Urothelium cell line (cell line): ENCODE data around the gene ADGRF4.
A peak's percentile ranks its signal among the peaks of the same experiment; 100 is the strongest.

Experiments
- DNase-seq: peaks from one replicate; pipeline ENCODE4 v3.0.0; 2011; ENCODE audit warnings: low spot score, mixed read lengths
- FAIRE-seq: peaks from 2 replicates; lab custom pipeline; 2011; peaks lifted over from hg19 to GRCh38; lab: Jason Lieb, UNC

The ADGRF4 gene

DNA sequence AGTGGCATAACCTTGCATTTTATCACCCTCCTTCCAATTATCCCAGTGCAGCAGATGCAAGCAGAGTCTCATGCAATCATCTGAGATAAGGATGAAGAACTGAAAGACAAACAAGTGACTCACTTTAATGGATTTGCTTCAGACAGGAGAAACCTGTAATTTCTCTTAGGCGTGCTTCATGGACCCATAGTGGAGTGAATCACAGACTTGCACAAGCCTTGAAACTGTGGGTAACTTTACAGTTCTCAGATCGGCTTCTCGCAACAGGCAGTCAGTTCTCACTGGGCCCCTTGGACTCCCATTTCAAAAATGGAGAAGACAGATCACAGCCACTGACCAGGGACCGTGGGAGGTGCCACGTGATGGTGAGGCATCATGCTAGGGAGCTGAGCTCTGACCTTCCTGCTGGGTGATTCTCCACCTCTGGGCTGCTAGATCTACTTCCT lies at the start of gene ADGRF4:
TSS of gene ADGRF4 (plus strand) at position 239 of the 446 bp plus-strand sequence. CDS start 8,666 bp downstream, outside the sequence.
- FAIRE-seq: no peak
- DNase-seq: peak; percentile 20

- no peak for DNase-seq
- FAIRE-seq: no peak
Measured at GRCh38 chr6:47650553-47651432, 47.6 kb upstream of the ADGRF4 start.

DNA sequence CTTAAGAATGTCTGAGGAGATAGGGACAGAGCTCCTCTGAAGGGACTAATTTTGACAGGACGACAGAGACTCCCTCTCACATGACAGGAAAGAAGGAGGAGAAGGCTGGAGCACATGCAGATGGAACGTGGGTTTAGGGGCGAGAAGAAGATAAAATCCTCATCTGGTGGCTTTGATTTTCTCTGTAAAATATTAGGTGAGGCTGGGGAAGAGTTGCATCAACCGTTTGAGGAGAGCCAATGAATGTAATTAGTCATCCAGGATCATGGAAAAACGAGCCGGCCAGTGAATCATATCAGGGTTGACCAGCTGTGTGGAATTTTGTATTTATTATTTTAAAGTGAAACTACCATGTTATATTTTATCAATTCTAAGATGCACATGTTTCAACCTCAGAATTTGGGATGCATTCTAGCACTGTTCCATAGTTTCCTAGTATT lies 46.9 kb upstream of the ADGRF4 start:
- DNase-seq (peak; percentile 44), FAIRE-seq (no peak)

GRCh38 chr6:47653706-47654105 lies 44.7 kb upstream of the ADGRF4 start:
- DNase-seq (no peak), FAIRE-seq (no peak)

GRCh38 chr6:47654255-47654654 lies 44.1 kb upstream of the ADGRF4 start:
- DNase-seq (no peak), FAIRE-seq (no peak)

- peak; percentile 75 for FAIRE-seq
- peak; percentile 82 for DNase-seq
Measured at GRCh38 chr6:47655719-47656595, 42.4 kb upstream of the ADGRF4 start.

- DNase-seq (no peak), FAIRE-seq (no peak)
Measured at GRCh38 chr6:47661960-47662359, 36.4 kb upstream of the ADGRF4 start.

DNA sequence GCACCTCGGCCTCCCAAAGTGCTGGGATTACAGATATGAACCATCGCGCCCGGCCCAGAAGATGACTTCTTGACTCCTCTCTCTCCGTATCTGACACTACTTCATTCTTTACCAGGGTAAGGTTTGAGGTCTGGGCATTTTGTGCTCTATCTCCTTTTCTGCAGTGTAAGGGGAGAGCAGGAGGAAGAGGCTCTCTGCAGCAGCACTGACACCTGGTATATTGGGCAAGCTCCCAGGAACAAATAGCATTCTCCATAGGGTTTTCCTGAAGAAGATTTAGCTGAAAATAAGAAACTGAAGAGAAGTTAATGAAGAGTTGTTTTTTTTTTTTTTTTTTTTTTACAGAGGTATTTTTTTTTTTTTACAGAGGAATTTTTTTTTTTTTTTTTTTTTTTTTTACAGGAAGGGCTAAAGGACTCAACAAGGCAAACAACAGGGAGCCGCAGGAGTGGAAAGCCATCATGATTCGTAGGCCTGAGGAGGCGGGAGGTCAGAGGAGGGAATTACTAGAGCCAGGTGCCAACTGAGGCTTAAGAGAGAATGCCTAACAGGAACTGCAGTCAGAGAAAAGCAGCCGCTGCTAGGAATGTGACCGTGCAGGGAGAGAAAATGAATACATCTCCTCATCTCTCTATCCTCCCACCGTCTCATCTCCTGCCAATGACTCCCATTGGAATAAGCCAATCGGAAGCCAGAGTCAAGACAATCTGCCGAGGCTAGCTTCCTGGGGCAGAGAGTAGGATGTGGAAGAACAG lies 34.7 kb upstream of the ADGRF4 start:
- FAIRE-seq (no peak), DNase-seq (no peak)

DNA sequence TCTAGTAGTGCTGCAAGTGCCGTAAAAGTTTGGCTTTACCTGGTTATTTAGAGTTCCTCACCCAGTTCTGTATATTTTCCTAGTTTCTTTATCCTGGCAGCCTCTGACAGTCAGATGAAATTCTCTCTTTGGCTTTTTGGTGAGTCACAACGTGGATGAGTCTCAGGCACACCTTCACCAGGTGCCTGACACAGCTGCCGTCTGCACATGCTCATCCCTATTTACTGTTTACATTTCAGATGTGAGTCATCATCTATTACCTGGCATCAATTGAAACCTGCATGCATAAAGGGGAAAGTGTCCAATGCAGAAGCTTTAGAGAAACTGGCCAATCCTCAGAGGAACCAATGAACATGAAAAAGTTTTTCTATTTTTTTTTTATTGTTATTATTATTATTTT lies 33.3 kb upstream of the ADGRF4 start:
- DNase-seq (peak; percentile 35), FAIRE-seq (no peak)

- DNase-seq: no peak
- no peak for FAIRE-seq
Measured at GRCh38 chr6:47669684-47670513, 28.5 kb upstream of the ADGRF4 start.

DNA sequence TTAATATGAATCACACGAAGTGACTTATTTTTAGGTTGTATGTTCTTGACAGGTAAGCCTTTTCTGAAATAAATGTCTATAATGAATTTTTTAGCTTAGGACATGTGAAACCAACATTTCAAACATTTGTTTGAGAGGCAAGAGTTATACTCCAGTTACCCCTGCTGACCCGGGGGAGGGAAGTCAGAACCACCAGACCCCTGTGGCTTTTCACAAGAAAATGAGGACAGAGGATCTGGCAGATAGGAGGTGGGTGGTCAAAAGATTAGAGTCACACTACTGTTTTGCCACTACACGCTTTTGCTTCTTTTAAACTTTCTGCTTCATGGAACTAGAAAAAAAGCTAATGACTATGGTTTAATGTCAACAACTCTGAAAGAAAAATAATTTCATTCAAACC lies 27.5 kb upstream of the ADGRF4 start:
- DNase-seq (no peak), FAIRE-seq (no peak)

GRCh38 chr6:47671777-47672176 lies 26.6 kb upstream of the ADGRF4 start:
- FAIRE-seq: no peak
- DNase-seq: no peak

DNA sequence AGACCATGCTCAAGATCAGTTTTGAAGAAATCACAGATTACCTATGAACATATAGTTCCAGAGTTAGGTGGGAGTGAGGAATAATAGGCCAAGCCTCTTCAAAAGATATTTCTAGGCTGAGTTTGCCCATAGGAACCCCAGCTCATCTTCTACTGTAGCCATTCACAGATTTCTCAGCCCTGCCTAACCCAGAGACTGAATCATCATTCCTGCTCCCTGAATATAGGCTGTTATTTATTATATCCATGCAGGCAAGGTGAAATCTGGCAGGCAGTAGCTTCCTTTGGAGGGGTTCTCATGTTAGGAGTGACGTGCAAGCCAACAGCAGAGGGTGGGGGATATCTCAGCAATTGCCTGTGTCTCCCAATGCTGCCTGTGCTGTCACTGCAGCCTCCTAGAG lies 25.6 kb upstream of the ADGRF4 start:
- FAIRE-seq: no peak

GRCh38 chr6:47674673-47675072 lies 23.7 kb upstream of the ADGRF4 start:
- no peak for DNase-seq

More for the DNA sequence above, 25.6 kb upstream of the ADGRF4 start:
- no peak for DNase-seq

GRCh38 chr6:47677381-47678100 lies 20.8 kb upstream of the ADGRF4 start:
- no peak for FAIRE-seq
- DNase-seq: no peak

More at GRCh38 chr6:47674673-47675072, 23.7 kb upstream of the ADGRF4 start:
- no peak for FAIRE-seq

DNA sequence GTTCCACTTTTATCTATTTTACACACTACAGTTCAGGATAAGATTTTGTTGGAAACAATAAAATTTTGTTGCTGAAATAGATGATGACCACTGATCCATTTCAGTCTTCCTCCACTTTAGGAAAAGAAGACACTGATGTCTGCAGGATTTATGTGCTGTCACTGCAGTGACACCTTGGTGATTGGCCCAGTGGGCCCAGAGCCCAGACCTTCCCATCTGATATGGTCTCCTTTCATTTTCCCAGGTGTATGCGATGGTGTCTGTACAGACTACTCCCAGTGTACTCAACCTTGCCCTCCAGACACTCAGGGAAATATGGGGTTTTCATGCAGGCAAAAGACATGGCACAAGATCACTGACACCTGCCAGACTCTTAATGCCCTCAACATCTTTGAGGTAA lies 19.6 kb upstream of the ADGRF4 start:
- DNase-seq (no peak), FAIRE-seq (no peak)

DNA sequence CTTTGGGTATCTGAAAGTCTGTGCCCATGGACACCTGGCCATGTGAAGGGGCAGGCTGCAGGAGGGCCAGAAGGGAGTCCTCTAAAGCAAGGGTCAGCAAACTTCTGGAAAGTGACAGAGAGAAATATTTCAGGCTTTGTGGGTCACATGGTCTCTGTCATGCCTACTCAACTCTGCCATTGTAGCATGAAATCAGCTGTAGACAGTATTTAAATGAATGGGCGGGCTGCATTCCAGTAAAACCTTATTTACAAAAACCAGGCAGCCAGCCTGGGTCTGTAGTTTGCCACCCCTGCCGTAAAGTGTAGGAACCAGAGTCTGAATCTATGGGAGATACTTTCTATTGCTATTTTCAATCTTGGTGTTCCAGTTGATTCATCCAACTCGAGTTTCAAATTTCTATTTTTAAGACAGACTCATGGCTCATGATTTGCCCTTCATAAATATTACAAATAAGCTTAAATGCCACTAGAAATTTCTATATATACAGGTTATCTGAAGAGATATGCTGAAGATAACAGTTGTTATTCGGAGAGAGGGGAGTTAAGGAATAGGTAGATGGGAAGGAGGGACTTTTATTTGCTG lies 19.0 kb upstream of the ADGRF4 start:
- FAIRE-seq: no peak

GRCh38 chr6:47680051-47680450 lies 18.3 kb upstream of the ADGRF4 start:
- DNase-seq: no peak
- FAIRE-seq: no peak

More for the DNA sequence above, 19.0 kb upstream of the ADGRF4 start:
- no peak for DNase-seq

GRCh38 chr6:47680724-47681123 lies 17.7 kb upstream of the ADGRF4 start:
- no peak for FAIRE-seq
- DNase-seq: no peak
